Lower lobe of right lung (tissue), 2 donors: Measurements from ENCODE around the gene CLUH. TPM values are rescaled to one million over a fixed set of nuclear protein-coding genes. Genes with fewer than 3 reads are reported as not detected.

Experiments
- ATAC-seq, 2 donors: fragments of 200-7000 bp; cut with Tn5 transposase; one replicate each; pipeline ENCODE4 v1.9.1; 2020 to 2022; ENCODE audit warnings: mild to moderate bottlenecking in 2 of 2, moderate library complexity in 2 of 2
- DNase-seq: peaks from one replicate; pipeline ENCODE4 v3.0.0-alpha.2; 2020
- H3K27ac ChIP-seq: fragments of 200-600 bp; one replicate; pipeline ENCODE4 v1.8.0; 2022
- H3K27me3 ChIP-seq: fragments of 200-600 bp; one replicate; pipeline ENCODE4 v1.8.0; 2022; ENCODE audit warnings: low read depth
- H3K36me3 ChIP-seq: fragments of 200-600 bp; one replicate; pipeline ENCODE4 v1.8.0; 2022; ENCODE audit warnings: mild to moderate bottlenecking
- H3K4me1 ChIP-seq: fragments of 200-600 bp; one replicate; pipeline ENCODE4 v1.8.0; 2022
- H3K4me3 ChIP-seq: fragments of 200-600 bp; one replicate; pipeline ENCODE4 v1.8.0; 2022; ENCODE audit warnings: mild to moderate bottlenecking
- H3K9me3 ChIP-seq: fragments of 200-600 bp; one replicate; pipeline ENCODE4 v1.8.0; 2022
- CTCF ChIP-seq: fragments of 200-600 bp; IDR thresholded peaks from one replicate; pipeline ENCODE4 v1.8.0; 2022; ENCODE audit warnings: antibody characterized with exemption, mild to moderate bottlenecking
- intact Hi-C: fragments of 100-400 bp; cut with DNase I; formaldehyde crosslinking; loops from one replicate; pipeline ENCODE4 v1.11.0; 2022
- total RNA-seq: library from RNA; stranded (reverse); fragmentation: NEBNext Ultra II Directional; extraction: Animal tissue kit (Norgen Biotek cat#: 25700); gene quantifications from one replicate; pipeline ENCODE4 v1.2.1, GENCODE V29; 2021
- donor health status: DM: no; HTN: yes; CAD: no; lungs with severe emphysema.

CLUH gene
- total RNA-seq, 1 donor from 2014 or later, result 48.8 TPM

GRCh38 chr17:2690165-2691068, 21.1 kb downstream of the CLUH start:
- intact Hi-C loops, result no loop called here
- ATAC-seq, result no peak
- TF ChIP-seq CTCF, result no peak
- peak; percentile 45 for DNase-seq
- no peaks in the 10 kb centered on the region for H3K27me3 ChIP-seq
- H3K27ac ChIP-seq, result no peak overlapping the region
- no peak overlapping the region for H3K4me3 ChIP-seq
- peaks cover 52% of the 10 kb centered on the region for H3K36me3 ChIP-seq
- no peaks in the 10 kb centered on the region for H3K9me3 ChIP-seq
- H3K4me1 ChIP-seq, result peaks cover 33% of the 10 kb centered on the region

GRCh38 chr17:2689411-2690164, 22.0 kb downstream of the CLUH start:
- peak; percentile 50 for DNase-seq
- TF ChIP-seq CTCF, result no peak
- no peaks in the 10 kb centered on the region for H3K27me3 ChIP-seq
- intact Hi-C loops, result no loop called here
- no peak overlapping the region for H3K4me3 ChIP-seq
- peaks cover 33% of the 10 kb centered on the region for H3K4me1 ChIP-seq
- peaks cover 46% of the 10 kb centered on the region for H3K36me3 ChIP-seq
- ATAC-seq, result peak in 1 of 2 donors; percentile 3
- no peaks in the 10 kb centered on the region for H3K9me3 ChIP-seq
- peak overlapping the region; percentile 83 for H3K27ac ChIP-seq

GRCh38 chr17:2688351-2689342, 22.9 kb downstream of the CLUH start:
- H3K4me1 ChIP-seq, result peaks cover 41% of the 10 kb centered on the region
- peaks cover 46% of the 10 kb centered on the region for H3K36me3 ChIP-seq
- TF ChIP-seq CTCF, result no peak
- H3K27ac ChIP-seq, result peak overlapping the region; percentile 83
- intact Hi-C loops, result no loop called here
- DNase-seq, result peak; percentile 79
- no peak overlapping the region for H3K4me3 ChIP-seq
- ATAC-seq, result peak; percentile 85 to 86
- H3K27me3 ChIP-seq, result no peaks in the 10 kb centered on the region
- no peaks in the 10 kb centered on the region for H3K9me3 ChIP-seq

GRCh38 chr17:2687074-2687418, 24.5 kb downstream of the CLUH start:
- intact Hi-C loops, result no loop called here
- ATAC-seq, result no peak
- Histone ChIP-seq H3K27ac (peak overlapping the region; percentile 83), H3K27me3 (no peaks in the 10 kb centered on the region), H3K36me3 (peaks cover 46% of the 10 kb centered on the region), H3K9me3 (no peaks in the 10 kb centered on the region), H3K4me1 (peaks cover 43% of the 10 kb centered on the region), H3K4me3 (no peak overlapping the region)
- no peak for TF ChIP-seq CTCF
- no peak for DNase-seq

- no peak for TF ChIP-seq CTCF
- DNase-seq (no peak), ATAC-seq (no peak)
- H3K36me3 ChIP-seq, result peaks cover 49% of the 10 kb centered on the region
- no peaks in the 10 kb centered on the region for H3K9me3 ChIP-seq
- peaks cover 43% of the 10 kb centered on the region for H3K4me1 ChIP-seq
- no peaks in the 10 kb centered on the region for H3K27me3 ChIP-seq
- no peak overlapping the region for H3K4me3 ChIP-seq
- intact Hi-C loops, result no loop called here
- H3K27ac ChIP-seq, result no peak overlapping the region
These were observed 25.9 kb downstream of the CLUH start for GRCh38 chr17:2685696-2686095.
